Measurements from ENCODE around the gene CAMKK1. TPM values are rescaled to one million over a fixed set of nuclear protein-coding genes. Genes with fewer than 3 reads are reported as not detected.

Gene CAMKK1
- total RNA-seq, 1 donor from 2014 or later = 3.6 TPM

Other genes with a start within 250 kb of the CAMKK1 start
- gene TAX1BP3, start 224.5 kb downstream of the CAMKK1 start, total RNA-seq = 165 TPM
- 75.0 TPM for gene EMC6, start 224.2 kb downstream of the CAMKK1 start, total RNA-seq
- gene P2RX5, start 196.9 kb downstream of the CAMKK1 start, total RNA-seq = not detected
- 2.7 TPM for gene HASPIN, start 169.2 kb downstream of the CAMKK1 start, total RNA-seq
- 15.8 TPM for gene ITGAE, start 91.9 kb downstream of the CAMKK1 start, total RNA-seq
- gene NCBP3, start 46.8 kb downstream of the CAMKK1 start, total RNA-seq = 3.9 TPM
- not detected for gene P2RX1, start 23.4 kb upstream of the CAMKK1 start, total RNA-seq
- 27.2 TPM for gene ATP2A3, start 71.4 kb upstream of the CAMKK1 start, total RNA-seq
- gene ZZEF1, start 250.0 kb upstream of the CAMKK1 start, total RNA-seq = 67.2 TPM